GM12878 (cell line): ENCODE results near the gene CHST15. TPM values are rescaled to one million over a fixed set of nuclear protein-coding genes. Genes with fewer than 3 reads are reported as not detected.

Source experiments
- ATAC-seq: fragments of 200-7000 bp; cut with Tn5 transposase; 3 replicates; pipeline ENCODE4 v1.9.1; 2020; ENCODE audit warnings: mild to moderate bottlenecking, moderate library complexity
- BruUV-seq: library from RNA; stranded (reverse); fragments of 400-500 nt; replicated peaks from 2 replicates; lab custom pipeline; 2021; lab: Mats Ljungman, UMichigan
- CTCF ChIA-PET: fragments of 300-600 bp; sonication (Branson Sonifier 250); formaldehyde crosslinking; extraction: SDS; loops from one replicate; lab custom pipeline; 2021; ENCODE audit warnings: inconsistent platforms; lab: Yijun Ruan, JAX
- POLR2A ChIA-PET: fragments of 350-600 bp; formaldehyde crosslinking; extraction: SDS; loops from one replicate; lab custom pipeline; 2021; ENCODE audit warnings: inconsistent platforms; lab: Charles Lee
- RAD21 ChIA-PET: fragments of 300-600 bp; sonication (Branson Sonifier 250); formaldehyde crosslinking; loops from one replicate; lab custom pipeline; 2023; ENCODE audit warnings: antibody characterized with exemption; ENCODE audit not compliant: unreplicated experiment; lab: Charles Lee
- SMC1A ChIA-PET: fragments of 300-600 bp; sonication (Branson Sonifier 250); formaldehyde crosslinking; loops from one replicate; lab custom pipeline; 2023; ENCODE audit not compliant: unreplicated experiment, uncharacterized antibody; lab: Charles Lee
- DNase-seq: peaks from one replicate; pipeline ENCODE4 v3.0.0-alpha.2; 2011; ENCODE audit warnings: low read depth, low spot score
- FAIRE-seq: peaks from 3 replicates; lab custom pipeline; 2011; peaks lifted over from hg19 to GRCh38; lab: Jason Lieb, UNC
- H2AFZ ChIP-seq: 2 replicates; pipeline ENCODE4 v1.6.0; 2011; ENCODE audit warnings: low read depth, low read length, control low read depth; ENCODE audit not compliant: control insufficient read depth
- H3K27ac ChIP-seq: 2 replicates; pipeline ENCODE4 v1.5.1; 2011; ENCODE audit warnings: control low read depth; ENCODE audit not compliant: control insufficient read depth, insufficient read depth
- H3K27me3 ChIP-seq, 2 experiments: replicated peaks in 1 of 2; 2 replicates each; pipeline versions ENCODE4 v1.6.0 to v1.6.1; 2011; ENCODE audit warnings: low read length in 1 of 2; ENCODE audit not compliant: control insufficient read depth in 2 of 2, insufficient read depth in 2 of 2
- H3K36me3 ChIP-seq, 2 experiments: 2 replicates each; pipeline ENCODE4 v1.5.1; 2011; ENCODE audit warnings: low read length in 1 of 2; ENCODE audit not compliant: control insufficient read depth in 2 of 2, insufficient read depth in 2 of 2
- H3K4me1 ChIP-seq: 2 replicates; pipeline ENCODE4 v1.6.1; 2011; ENCODE audit warnings: mild to moderate bottlenecking, low read length, moderate library complexity, mixed read lengths; ENCODE audit not compliant: control insufficient read depth, insufficient read depth
- H3K4me2 ChIP-seq: 2 replicates; pipeline ENCODE4 v1.6.0; 2011; ENCODE audit warnings: control low read depth; ENCODE audit not compliant: control insufficient read depth, insufficient read depth
- H3K4me3 ChIP-seq: fragments of 200-600 bp; sonication (generic); 2 replicates; pipeline ENCODE4 v1.5.1; 2016
- H3K79me2 ChIP-seq: 2 replicates; pipeline ENCODE4 v1.6.0; 2011; ENCODE audit warnings: low read length; ENCODE audit not compliant: control insufficient read depth, insufficient read depth
- H3K9ac ChIP-seq: 2 replicates; pipeline ENCODE4 v1.8.0; 2011; ENCODE audit warnings: low read length, control low read depth, mixed read lengths; ENCODE audit not compliant: control insufficient read depth, insufficient read depth
- H3K9me3 ChIP-seq: replicated peaks from 3 replicates; pipeline ENCODE4 v1.5.1; 2011; ENCODE audit warnings: mild to moderate bottlenecking, low read length; ENCODE audit not compliant: control insufficient read depth, insufficient read depth
- H4K20me1 ChIP-seq: 2 replicates; pipeline ENCODE4 v1.6.0; 2011; ENCODE audit not compliant: control insufficient read depth, insufficient read depth
- BCLAF1 ChIP-seq: fragments of 450-650 bp; IDR thresholded peaks from 2 replicates; pipeline ENCODE4 v1.6.1; 2017; ENCODE audit warnings: antibody characterized with exemption, mild to moderate bottlenecking, moderate library complexity
- BMI1 ChIP-seq: fragments of 450-650 bp; IDR thresholded peaks from 2 replicates; pipeline ENCODE4 v1.6.1; 2016; ENCODE audit warnings: mild to moderate bottlenecking, moderate library complexity, borderline replicate concordance
- CHD1 ChIP-seq: IDR thresholded peaks from 2 replicates; pipeline ENCODE4 v1.6.1; 2012; ENCODE audit warnings: low read depth, low read length, improper control_type of control experiment
- ETV6 ChIP-seq, 2 experiments: fragments of 450-650 bp in 1 of 2; IDR thresholded peaks in 1 of 2; conservative IDR thresholded peaks in 1 of 2; 2 replicates each; pipeline ENCODE4 v1.6.1; 2014; ENCODE audit warnings: antibody characterized with exemption in 1 of 2, borderline replicate concordance in 1 of 2, low read depth in 1 of 2, mild to moderate bottlenecking in 1 of 2, moderate library complexity in 1 of 2
- GATAD2B ChIP-seq: fragments of 450-650 bp; conservative IDR thresholded peaks from 2 replicates; pipeline ENCODE4 v1.6.1; 2017; ENCODE audit warnings: low read depth, mild to moderate bottlenecking, moderate library complexity
- HSF1 ChIP-seq: fragments of 150-350 bp; IDR thresholded peaks from 2 replicates; pipeline ENCODE4 v1.6.1; 2014; ENCODE audit warnings: mild to moderate bottlenecking, low read depth, low read length
- IKZF2 ChIP-seq, 2 experiments: fragments of 450-650 bp; IDR thresholded peaks; 2 replicates each; pipeline ENCODE4 v1.6.1; 2017; ENCODE audit warnings: mild to moderate bottlenecking in 2 of 2, moderate library complexity in 2 of 2
- MAX ChIP-seq: IDR thresholded peaks from 2 replicates; pipeline ENCODE4 v1.6.1; 2012; ENCODE audit warnings: low read depth, low read length, improper control_type of control experiment
- MEF2B ChIP-seq: fragments of 450-650 bp; IDR thresholded peaks from 2 replicates; pipeline ENCODE4 v1.6.1; 2018; ENCODE audit warnings: mild to moderate bottlenecking, moderate library complexity; ENCODE audit not compliant: partially characterized antibody, poor library complexity, severe bottlenecking
- MTA3 ChIP-seq: IDR thresholded peaks from 2 replicates; pipeline ENCODE4 v1.6.1; 2012; ENCODE audit warnings: low read length, inconsistent platforms, borderline replicate concordance
- RBBP5 ChIP-seq: fragments of 200-600 bp; sonication (generic); conservative IDR thresholded peaks from 2 replicates; pipeline ENCODE4 v1.6.1; 2016
- SIX5 ChIP-seq: IDR thresholded peaks from 2 replicates; pipeline ENCODE4 v1.6.1; 2011; ENCODE audit warnings: mild to moderate bottlenecking, low read depth, low read length, moderate library complexity; ENCODE audit not compliant: severe bottlenecking
- SKIL ChIP-seq: fragments of 450-650 bp; IDR thresholded peaks from 2 replicates; pipeline ENCODE4 v1.6.1; 2017; ENCODE audit warnings: mild to moderate bottlenecking, low read depth, inconsistent platforms; ENCODE audit not compliant: poor library complexity, severe bottlenecking
- SPI1 ChIP-seq: IDR thresholded peaks from 2 replicates; pipeline ENCODE4 v1.6.1; 2011; ENCODE audit warnings: low read depth, mild to moderate bottlenecking, low read length, moderate library complexity, borderline replicate concordance; ENCODE audit not compliant: insufficient read depth
- SREBF2 ChIP-seq: IDR thresholded peaks from 2 replicates; pipeline ENCODE4 v1.6.1; 2012; ENCODE audit warnings: mild to moderate bottlenecking, low read length
- USF2 ChIP-seq: IDR thresholded peaks from 2 replicates; pipeline ENCODE4 v1.6.1; 2011; ENCODE audit warnings: low read depth, low read length, improper control_type of control experiment, borderline replicate concordance
- WGBS: methylation state at CpG from one replicate; pipeline ENCODE4 v1.1.6; 2016; ENCODE audit warnings: low lambda C conversion rate; ENCODE audit not compliant: insufficient replicate concordance, insufficient coverage; ENCODE audit errors: missing lambda C conversion rate; 5-methylcytosine and 5-hydroxymethylcytosine counted together
- in situ Hi-C: fragments of 300-500 bp; cut with MboI; formaldehyde crosslinking; loops from 9 replicates; pipeline ENCODE4 v1.14.3; 2018; ENCODE audit warnings: mixed read lengths
- intact Hi-C: fragments of 100-400 bp; cut with micrococcal nuclease; formaldehyde crosslinking; loops from one replicate; pipeline ENCODE4 v1.14.2; 2022; ENCODE audit not compliant: unreplicated experiment
- polyA plus RNA-seq, 11 experiments: library from polyadenylated mRNA; depleted of rRNA in 4 of 11; unstranded in 6 of 11; stranded (reverse) in 5 of 11; fragments of >200 nt; fragmentation: Nextera tagmentation in 4 of 11; fragmentation: Illumina TruSeq in 1 of 11; extraction: Ambion mirVana in 4 of 11; extraction: Trizol in 1 of 11; gene quantifications; 1 replicate in 1 of 11; 2 replicates in 10 of 11; pipeline versions ENCODE4 v1.2.1 to v1.2.3, GENCODE V29; 2011 to 2016; ENCODE audit warnings: inconsistent platforms in 2 of 11, missing spikeins in 2 of 11, low read depth in 1 of 11
- total RNA-seq, 4 experiments: library from RNA; depleted of rRNA in 3 of 4; stranded (reverse); fragments of >200 nt in 3 of 4; fragmentation: Illumina TruSeq in 1 of 4; extraction: Trizol in 1 of 4; gene quantifications; 2 replicates each; pipeline versions ENCODE4 v1.2.1 to v1.2.3, GENCODE V29; 2013 to 2021

CHST15 gene
- total and polyA plus RNA-seq, 10 of the 15 experiments (the other 5 are each of a cell fraction or from before 2014, with no cell fraction given): 0.02 to 0.53 (median 0.05) TPM; not detected in 1

GRCh38 chr10:124012991-124013390, 80.4 kb downstream of the CHST15 start (continued):
- TF ChIP-seq HSF1: no peak
- TF ChIP-seq CHD1: no peak
- no peak for TF ChIP-seq SPI1
- no peak for TF ChIP-seq BMI1
- TF ChIP-seq SKIL: no peak

- ChIA-PET CTCF (interaction anchor here (0.7 kb wide), 1 partner anchor 11 kb away, joined by 3 read pairs; no protein-coding TSS in a partner anchor), POLR2A (no interaction called here), RAD21 (no interaction called here), SMC1A (no interaction called here)
- peaks cover 16% of the 10 kb centered on the region; the same call in 2 of the 3 replicates for H3K9me3 ChIP-seq
- H3K4me3 ChIP-seq: no peak overlapping the region
- BruUV-seq: no TSS peak
- no peaks in the 10 kb centered on the region for H3K79me2 ChIP-seq
- WGBS: 19% methylated on average over 3 of the region's 3 CpGs
- H3K27me3 ChIP-seq: no peaks in the 10 kb centered on the region; a peak in 1 of 4 replicates
- intact Hi-C loops (no loop called here), in situ Hi-C loops (no loop called here)
- ATAC-seq: no peak
- H3K9ac ChIP-seq: no peak overlapping the region
- H3K4me2 ChIP-seq: no peak overlapping the region
- no peaks in the 10 kb centered on the region for H3K4me1 ChIP-seq
- H3K27ac ChIP-seq: no peak overlapping the region
- DNase-seq: no peak
- no peaks in the 10 kb centered on the region for H4K20me1 ChIP-seq
- H2AFZ ChIP-seq: no peak overlapping the region
- FAIRE-seq: no peak
- H3K36me3 ChIP-seq: no peaks in the 10 kb centered on the region
- no peak for TF ChIP-seq GATAD2B
- TF ChIP-seq SIX5: no peak
- no peak for TF ChIP-seq MEF2B
- TF ChIP-seq USF2: no peak
- TF ChIP-seq RBBP5: no peak
- no peak for TF ChIP-seq MTA3
- no peak for TF ChIP-seq BCLAF1
- no peak for TF ChIP-seq MAX
- TF ChIP-seq ETV6 (conservative IDR thresholded peaks at IDR 0.05 in 1 of 2, IDR thresholded peaks at IDR 0.05 in 1 of 2; ENCODE audit: borderline replicate concordance in 1 of 2, low read depth in 1 of 2): no peak
- TF ChIP-seq SREBF2: no peak
- no peak for TF ChIP-seq IKZF2 (IDR thresholded peaks at IDR 0.05)
Observed at GRCh38 chr10:124012583-124012982, 80.8 kb downstream of the CHST15 start.
